K562 treated with DMSO at 1 percent for 12 hours (cell line): Measurements from ENCODE around the gene SVOPL. TPM values are rescaled to one million over a fixed set of nuclear protein-coding genes. Genes with fewer than 3 reads are reported as not detected.

Experiments used
- total RNA-seq: library from RNA; unstranded; fragments of 300-600 nt; gene quantifications from 2 replicates; pipeline ENCODE4 v1.2.3, GENCODE V29; 2022; ENCODE audit not compliant: insufficient read depth

The SVOPL gene
- total RNA-seq: not detected in 2 replicates

GRCh38 chr7:138700857-138701536 is at the start of gene SVOPL:
Gene SVOPL (minus strand): TSS chr7:138701362. CDS start chr7:138679045, 22,317 bp downstream.

Other genes starting within 250 kb of the SVOPL start
- 16.0 and 43.7 TPM in 2 replicates for gene TRIM24, start 241.1 kb downstream of the SVOPL start, total RNA-seq
- not detected in 2 replicates for gene TMEM213, start 96.6 kb upstream of the SVOPL start, total RNA-seq
- gene ATP6V0A4, start 96.8 kb upstream of the SVOPL start, total RNA-seq: not detected in 2 replicates